HEK293T (cell line): ENCODE data around the gene HIGD1A.

ENCODE experiments used
- BHLHE40 ChIP-seq: fragments of 450-650 bp; IDR thresholded peaks from 2 replicates; pipeline ENCODE4 v1.6.1; 2016; ENCODE audit warnings: mild to moderate bottlenecking, moderate library complexity, borderline replicate concordance
- CTBP1 ChIP-seq: fragments of 450-650 bp; IDR thresholded peaks from 2 replicates; pipeline ENCODE4 v1.6.1; 2016; ENCODE audit warnings: borderline replicate concordance
- ELF4 ChIP-seq: fragments of 450-650 bp; IDR thresholded peaks from 2 replicates; pipeline ENCODE4 v1.6.1; 2017; ENCODE audit warnings: antibody characterized with exemption
- FOXA1 ChIP-seq: fragments of 450-650 bp; IDR thresholded peaks from 2 replicates; pipeline ENCODE4 v1.6.1; 2016; ENCODE audit warnings: mild to moderate bottlenecking
- FOXK2 ChIP-seq: fragments of 450-650 bp; IDR thresholded peaks from 2 replicates; pipeline ENCODE4 v1.6.1; 2016; ENCODE audit warnings: mild to moderate bottlenecking
- FOXM1 ChIP-seq: fragments of 450-650 bp; IDR thresholded peaks from 2 replicates; pipeline ENCODE4 v1.6.1; 2017; ENCODE audit warnings: mild to moderate bottlenecking, borderline replicate concordance
- HDGF ChIP-seq: fragments of 450-650 bp; IDR thresholded peaks from 2 replicates; pipeline ENCODE4 v1.6.1; 2017; ENCODE audit warnings: antibody characterized with exemption, borderline replicate concordance
- L3MBTL2 ChIP-seq: fragments of 450-650 bp; conservative IDR thresholded peaks from 2 replicates; pipeline ENCODE4 v1.6.1; 2016; ENCODE audit warnings: mild to moderate bottlenecking
- NFRKB ChIP-seq: fragments of 450-650 bp; IDR thresholded peaks from 2 replicates; pipeline ENCODE4 v1.6.1; 2016; ENCODE audit warnings: mild to moderate bottlenecking, moderate library complexity
- SP1 ChIP-seq: fragments of 450-650 bp; IDR thresholded peaks from 2 replicates; pipeline ENCODE4 v1.6.1; 2017
- SUZ12 ChIP-seq: fragments of 450-650 bp; IDR thresholded peaks from 2 replicates; pipeline ENCODE4 v1.6.1; 2016; ENCODE audit warnings: mild to moderate bottlenecking
- TARDBP ChIP-seq: fragments of 450-650 bp; IDR thresholded peaks from 2 replicates; pipeline ENCODE4 v1.6.1; 2016
- ZNF384 ChIP-seq: fragments of 450-650 bp; IDR thresholded peaks from 2 replicates; pipeline ENCODE4 v1.6.1; 2016

- no peak for TF ChIP-seq FOXA1
- no peak for TF ChIP-seq SP1
- no peak for TF ChIP-seq ZNF384
- TF ChIP-seq L3MBTL2 = no peak
- TF ChIP-seq FOXK2 = no peak
- no peak for TF ChIP-seq SUZ12
- TF ChIP-seq HDGF = no peak
- TF ChIP-seq BHLHE40 = no peak
- no peak for TF ChIP-seq FOXM1
- no peak for TF ChIP-seq ELF4
- no peak for TF ChIP-seq NFRKB
- no peak for TF ChIP-seq CTBP1
- TF ChIP-seq TARDBP = no peak
Measured at GRCh38 chr3:42822828-42823227, 18.5 kb upstream of the HIGD1A start.
